ENCODE measurements around the gene TSEN2. TPM values are rescaled to one million over a fixed set of nuclear protein-coding genes. Genes with fewer than 3 reads are reported as not detected.

Gene TSEN2
- total and polyA plus RNA-seq, 10 of the 15 experiments (the other 5 are each of a cell fraction or from before 2014, with no cell fraction given) = 17.7 to 32.3 (median 24.3) TPM

DNA sequence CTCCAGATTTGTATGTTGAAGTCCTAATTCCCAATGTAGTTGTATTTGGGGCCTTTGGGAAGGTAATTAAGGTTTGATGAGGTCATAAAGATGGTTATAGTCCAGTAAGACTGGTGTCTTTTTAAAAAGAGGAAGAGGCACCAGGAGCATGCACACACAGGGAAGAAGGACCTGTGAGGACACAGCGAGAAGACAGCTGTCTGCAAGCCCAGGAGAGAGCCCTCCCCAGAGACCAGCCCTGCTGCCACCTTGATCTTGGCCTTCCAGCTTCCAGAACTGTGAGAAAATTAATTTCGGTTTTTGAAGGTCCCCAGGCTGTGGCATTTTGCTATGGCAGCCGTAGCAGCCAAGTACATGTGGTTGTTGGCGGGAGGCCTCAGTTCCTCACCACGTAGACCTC is 32.8 kb upstream of the TSEN2 start (continued):
- TF ChIP-seq RUNX3 (IDR thresholded peaks at IDR 0.05; ENCODE audit: low read length) (no peak), FOXM1 (IDR thresholded peaks at IDR 0.05; ENCODE audit: low read depth, low read length) (no peak), MYC (IDR thresholded peaks at IDR 0.05; ENCODE audit: insufficient read depth, insufficient read length, insufficient replicate concordance, low read length, severe bottlenecking) (no peak), BMI1 (IDR thresholded peaks at IDR 0.05; ENCODE audit: borderline replicate concordance) (no peak), GABPA (IDR thresholded peaks at IDR 0.05; ENCODE audit: low read depth) (no peak), NFYB (IDR thresholded peaks at IDR 0.05; ENCODE audit: insufficient read depth, low read depth, low read length) (no peak)
- TF ChIP-seq, protein P1, sequence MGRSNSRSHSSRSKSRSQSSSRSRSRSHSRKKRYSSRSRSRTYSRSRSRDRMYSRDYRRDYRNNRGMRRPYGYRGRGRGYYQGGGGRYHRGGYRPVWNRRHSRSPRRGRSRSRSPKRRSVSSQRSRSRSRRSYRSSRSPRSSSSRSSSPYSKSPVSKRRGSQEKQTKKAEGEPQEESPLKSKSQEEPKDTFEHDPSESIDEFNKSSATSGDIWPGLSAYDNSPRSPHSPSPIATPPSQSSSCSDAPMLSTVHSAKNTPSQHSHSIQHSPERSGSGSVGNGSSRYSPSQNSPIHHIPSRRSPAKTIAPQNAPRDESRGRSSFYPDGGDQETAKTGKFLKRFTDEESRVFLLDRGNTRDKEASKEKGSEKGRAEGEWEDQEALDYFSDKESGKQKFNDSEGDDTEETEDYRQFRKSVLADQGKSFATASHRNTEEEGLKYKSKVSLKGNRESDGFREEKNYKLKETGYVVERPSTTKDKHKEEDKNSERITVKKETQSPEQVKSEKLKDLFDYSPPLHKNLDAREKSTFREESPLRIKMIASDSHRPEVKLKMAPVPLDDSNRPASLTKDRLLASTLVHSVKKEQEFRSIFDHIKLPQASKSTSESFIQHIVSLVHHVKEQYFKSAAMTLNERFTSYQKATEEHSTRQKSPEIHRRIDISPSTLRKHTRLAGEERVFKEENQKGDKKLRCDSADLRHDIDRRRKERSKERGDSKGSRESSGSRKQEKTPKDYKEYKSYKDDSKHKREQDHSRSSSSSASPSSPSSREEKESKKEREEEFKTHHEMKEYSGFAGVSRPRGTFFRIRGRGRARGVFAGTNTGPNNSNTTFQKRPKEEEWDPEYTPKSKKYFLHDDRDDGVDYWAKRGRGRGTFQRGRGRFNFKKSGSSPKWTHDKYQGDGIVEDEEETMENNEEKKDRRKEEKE (IDR thresholded peaks at IDR 0.05) = no peak

DNA sequence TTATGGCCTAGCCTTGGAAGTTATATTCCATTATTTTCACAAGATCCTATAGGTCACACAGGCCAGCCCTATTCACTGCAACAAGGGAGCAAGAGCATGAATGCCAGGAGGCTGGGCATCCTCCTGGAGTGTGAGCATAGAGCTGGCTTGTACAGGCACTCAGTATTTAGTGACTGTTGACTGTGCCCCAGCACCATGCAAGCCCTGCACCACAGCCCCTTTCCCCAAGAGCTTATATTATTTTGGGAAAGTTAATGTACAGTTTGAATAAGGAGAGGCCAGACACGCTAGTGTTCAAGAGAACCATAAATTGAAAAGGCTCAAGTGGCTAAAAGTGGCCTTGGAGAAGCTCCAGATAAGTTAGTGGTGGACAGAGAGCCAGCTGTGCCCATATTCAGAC is 32.3 kb upstream of the TSEN2 start:
- Histone ChIP-seq H3K9me3 (replicated peaks; ENCODE audit: control insufficient read depth, insufficient read depth, low read length) (no peaks in the 10 kb centered on the region), H3K27me3 (replicated peaks in 1 of 2; ENCODE audit: control insufficient read depth in 2 of 2, insufficient read depth in 2 of 2, low read length in 1 of 2) (no peaks in the 10 kb centered on the region; a peak in 2 of 4 replicates), H3K27ac (ENCODE audit: control insufficient read depth, insufficient read depth) (no peak overlapping the region), H3K36me3 (ENCODE audit: control insufficient read depth in 2 of 2, insufficient read depth in 2 of 2, low read length in 1 of 2) (no peaks in the 10 kb centered on the region), H3K4me1 (ENCODE audit: control insufficient read depth, insufficient read depth, low read length) (no peaks in the 10 kb centered on the region), H3K4me2 (ENCODE audit: control insufficient read depth, insufficient read depth) (no peak overlapping the region), H2AFZ (ENCODE audit: control insufficient read depth, low read depth, low read length) (no peak overlapping the region), H3K4me3 (no peak overlapping the region), H3K9ac (ENCODE audit: control insufficient read depth, insufficient read depth, low read length) (no peak overlapping the region), H4K20me1 (ENCODE audit: control insufficient read depth, insufficient read depth) (no peaks in the 10 kb centered on the region), H3K79me2 (ENCODE audit: control insufficient read depth, insufficient read depth, low read length) (no peaks in the 10 kb centered on the region)
- in situ Hi-C loops (cut with MboI) (no loop called here), intact Hi-C loops (cut with micrococcal nuclease; ENCODE audit: unreplicated experiment) (no loop called here)
- ChIA-PET SMC1A (ENCODE audit: uncharacterized antibody, unreplicated experiment) (no interaction called here), CTCF (interaction anchor here (1.6 kb wide), 1 partner anchor 28 kb away, joined by 6 read pairs; no protein-coding TSS in a partner anchor), RAD21 (ENCODE audit: unreplicated experiment) (no interaction called here), POLR2A (no interaction called here)
- TF ChIP-seq SIX5 (IDR thresholded peaks at IDR 0.05; ENCODE audit: low read depth, low read length, severe bottlenecking) = no peak
- TF ChIP-seq, protein P2, sequence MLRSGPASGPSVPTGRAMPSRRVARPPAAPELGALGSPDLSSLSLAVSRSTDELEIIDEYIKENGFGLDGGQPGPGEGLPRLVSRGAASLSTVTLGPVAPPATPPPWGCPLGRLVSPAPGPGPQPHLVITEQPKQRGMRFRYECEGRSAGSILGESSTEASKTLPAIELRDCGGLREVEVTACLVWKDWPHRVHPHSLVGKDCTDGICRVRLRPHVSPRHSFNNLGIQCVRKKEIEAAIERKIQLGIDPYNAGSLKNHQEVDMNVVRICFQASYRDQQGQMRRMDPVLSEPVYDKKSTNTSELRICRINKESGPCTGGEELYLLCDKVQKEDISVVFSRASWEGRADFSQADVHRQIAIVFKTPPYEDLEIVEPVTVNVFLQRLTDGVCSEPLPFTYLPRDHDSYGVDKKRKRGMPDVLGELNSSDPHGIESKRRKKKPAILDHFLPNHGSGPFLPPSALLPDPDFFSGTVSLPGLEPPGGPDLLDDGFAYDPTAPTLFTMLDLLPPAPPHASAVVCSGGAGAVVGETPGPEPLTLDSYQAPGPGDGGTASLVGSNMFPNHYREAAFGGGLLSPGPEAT (IDR thresholded peaks at IDR 0.05; ENCODE audit: low read depth) = no peak
- no peak for TF ChIP-seq ATF7 (IDR thresholded peaks at IDR 0.05; ENCODE audit: low read depth)
- TF ChIP-seq SMAD5 (IDR thresholded peaks at IDR 0.05; ENCODE audit: low read depth) = no peak
- TF ChIP-seq MEF2B (IDR thresholded peaks at IDR 0.05; ENCODE audit: partially characterized antibody, poor library complexity, severe bottlenecking) = no peak
- no peak for TF ChIP-seq RFX5 (IDR thresholded peaks at IDR 0.05; ENCODE audit: low read depth, low read length)
- no peak for TF ChIP-seq NFXL1 (IDR thresholded peaks at IDR 0.05; ENCODE audit: borderline replicate concordance)
- TF ChIP-seq, protein P3, sequence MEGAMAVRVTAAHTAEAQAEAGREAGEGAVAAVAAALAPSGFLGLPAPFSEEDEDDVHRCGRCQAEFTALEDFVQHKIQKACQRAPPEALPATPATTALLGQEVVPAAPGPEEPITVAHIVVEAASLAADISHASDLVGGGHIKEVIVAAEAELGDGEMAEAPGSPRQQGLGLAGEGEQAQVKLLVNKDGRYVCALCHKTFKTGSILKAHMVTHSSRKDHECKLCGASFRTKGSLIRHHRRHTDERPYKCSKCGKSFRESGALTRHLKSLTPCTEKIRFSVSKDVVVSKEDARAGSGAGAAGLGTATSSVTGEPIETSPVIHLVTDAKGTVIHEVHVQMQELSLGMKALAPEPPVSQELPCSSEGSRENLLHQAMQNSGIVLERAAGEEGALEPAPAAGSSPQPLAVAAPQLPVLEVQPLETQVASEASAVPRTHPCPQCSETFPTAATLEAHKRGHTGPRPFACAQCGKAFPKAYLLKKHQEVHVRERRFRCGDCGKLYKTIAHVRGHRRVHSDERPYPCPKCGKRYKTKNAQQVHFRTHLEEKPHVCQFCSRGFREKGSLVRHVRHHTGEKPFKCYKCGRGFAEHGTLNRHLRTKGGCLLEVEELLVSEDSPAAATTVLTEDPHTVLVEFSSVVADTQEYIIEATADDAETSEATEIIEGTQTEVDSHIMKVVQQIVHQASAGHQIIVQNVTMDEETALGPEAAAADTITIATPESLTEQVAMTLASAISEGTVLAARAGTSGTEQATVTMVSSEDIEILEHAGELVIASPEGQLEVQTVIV (IDR thresholded peaks at IDR 0.05; ENCODE audit: borderline replicate concordance, partially characterized antibody) = no peak
- no peak for ATAC-seq
- 15% methylated on average over 1 of the region's 1 CpG for WGBS (ENCODE audit: insufficient coverage, insufficient replicate concordance, low lambda C conversion rate, missing lambda C conversion rate)
- DNase-seq (ENCODE audit: low read depth, low spot score) = no peak
- FAIRE-seq = no peak
- BruUV-seq (replicated peaks) = no TSS peak
